HG03442 (cell line): ENCODE results near the gene CBFA2T3.
"Not testable (repeated sequence)": the region's sequence is repeated elsewhere in the genome, so short reads cannot be mapped to it uniquely, and the experiment has no call there.

Experiments used
- ATAC-seq: cut with Tn5 transposase; IDR thresholded peaks from one replicate; pipeline ENCODE4 v1.9.1; 2021; ENCODE audit warnings: mild to moderate bottlenecking, moderate library complexity; ENCODE audit not compliant: unreplicated experiment

CBFA2T3 gene

GRCh38 chr16:88977018-88977811 lies at the start of gene CBFA2T3:
Gene CBFA2T3, minus strand, starts transcription at chr16:88977207. Its CDS starts 400 bp downstream, at chr16:88976807.
- ATAC-seq: no peak

GRCh38 chr16:89026121-89026612 lies 49.2 kb upstream of the CBFA2T3 start:
- ATAC-seq: peak; percentile 61

DNA sequence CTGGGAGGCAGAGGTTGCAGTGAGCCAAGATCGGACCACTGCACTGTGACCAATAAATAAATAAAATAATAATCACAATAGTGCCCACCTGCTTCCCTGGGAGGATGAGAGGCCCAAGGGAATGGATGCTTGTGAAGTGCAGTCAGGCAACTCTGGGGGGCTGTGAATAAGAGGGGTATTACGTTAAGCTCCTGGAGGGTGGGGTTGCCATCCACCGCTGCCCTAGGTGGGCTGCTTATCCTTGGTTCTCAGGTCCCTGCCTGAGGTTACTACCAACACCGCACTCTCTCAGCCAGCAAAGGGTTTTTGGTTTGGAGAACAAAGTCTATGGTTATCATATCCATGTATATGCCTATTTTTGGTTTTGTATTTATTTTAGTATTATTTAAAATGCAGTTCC lies 48.6 kb upstream of the CBFA2T3 start:
- no peak for ATAC-seq

DNA sequence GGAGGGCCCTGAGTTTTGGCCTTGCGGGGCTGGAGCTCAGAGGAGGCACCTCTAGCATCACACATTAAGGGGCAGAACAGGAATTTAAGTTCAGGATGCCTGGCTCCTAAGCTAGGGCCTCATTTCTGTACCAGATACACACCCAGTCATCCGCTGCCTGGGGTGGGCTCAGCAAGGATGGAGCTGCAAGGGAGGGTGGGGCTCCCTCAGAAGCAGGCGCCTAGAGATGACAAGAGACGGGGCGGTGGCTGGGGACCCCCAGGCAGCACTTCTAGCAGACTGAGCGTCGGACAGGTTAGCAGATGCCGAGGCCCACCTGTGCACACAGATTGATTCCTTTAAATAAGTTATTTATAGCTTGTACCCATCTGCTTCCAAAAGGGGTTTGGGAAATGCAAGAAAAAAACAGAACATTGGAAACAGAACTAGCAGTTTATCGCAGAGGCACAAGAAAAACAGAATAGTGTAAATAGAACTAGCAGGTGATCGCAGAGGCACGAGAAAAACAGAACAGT lies 47.6 kb upstream of the CBFA2T3 start:
- ATAC-seq: no peak

- ATAC-seq: no peak
Measured at GRCh38 chr16:89023621-89024511, 46.9 kb upstream of the CBFA2T3 start.

GRCh38 chr16:89023151-89023551 lies 46.1 kb upstream of the CBFA2T3 start:
- no peak for ATAC-seq

- no peak for ATAC-seq
Measured at GRCh38 chr16:89022051-89022836, 45.2 kb upstream of the CBFA2T3 start.

DNA sequence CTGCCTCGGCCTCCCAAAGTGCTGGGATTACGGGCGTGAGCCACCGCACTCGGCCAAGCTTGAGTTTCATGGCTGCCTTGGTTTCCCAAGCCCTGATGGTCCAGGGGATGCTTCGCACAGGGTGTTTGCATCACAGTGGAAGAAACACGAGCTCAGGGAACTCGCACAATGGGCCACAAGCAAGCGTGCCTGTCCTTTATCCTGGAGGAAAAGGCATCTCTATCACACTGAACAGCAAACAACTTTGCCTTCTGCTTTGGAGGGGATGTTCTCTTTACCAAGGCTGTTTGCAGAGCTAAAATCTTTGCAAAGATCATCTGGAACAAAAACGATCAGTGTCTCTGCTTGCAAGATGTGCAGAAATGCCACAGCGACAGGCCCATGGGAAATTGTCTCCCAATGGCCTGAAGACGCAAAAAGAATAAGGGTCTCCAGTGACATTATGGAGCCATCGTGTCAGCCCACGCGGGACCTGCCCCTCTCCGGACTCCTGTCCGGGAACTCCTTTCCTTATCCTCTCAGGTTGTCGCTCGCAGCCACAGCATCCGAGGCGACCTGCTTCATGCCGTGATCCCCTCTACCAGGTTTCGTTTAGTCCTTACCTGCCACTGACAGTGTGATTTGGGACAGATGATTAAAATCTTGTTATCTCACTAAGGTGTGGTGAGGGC lies 44.1 kb upstream of the CBFA2T3 start:
- no peak for ATAC-seq

DNA sequence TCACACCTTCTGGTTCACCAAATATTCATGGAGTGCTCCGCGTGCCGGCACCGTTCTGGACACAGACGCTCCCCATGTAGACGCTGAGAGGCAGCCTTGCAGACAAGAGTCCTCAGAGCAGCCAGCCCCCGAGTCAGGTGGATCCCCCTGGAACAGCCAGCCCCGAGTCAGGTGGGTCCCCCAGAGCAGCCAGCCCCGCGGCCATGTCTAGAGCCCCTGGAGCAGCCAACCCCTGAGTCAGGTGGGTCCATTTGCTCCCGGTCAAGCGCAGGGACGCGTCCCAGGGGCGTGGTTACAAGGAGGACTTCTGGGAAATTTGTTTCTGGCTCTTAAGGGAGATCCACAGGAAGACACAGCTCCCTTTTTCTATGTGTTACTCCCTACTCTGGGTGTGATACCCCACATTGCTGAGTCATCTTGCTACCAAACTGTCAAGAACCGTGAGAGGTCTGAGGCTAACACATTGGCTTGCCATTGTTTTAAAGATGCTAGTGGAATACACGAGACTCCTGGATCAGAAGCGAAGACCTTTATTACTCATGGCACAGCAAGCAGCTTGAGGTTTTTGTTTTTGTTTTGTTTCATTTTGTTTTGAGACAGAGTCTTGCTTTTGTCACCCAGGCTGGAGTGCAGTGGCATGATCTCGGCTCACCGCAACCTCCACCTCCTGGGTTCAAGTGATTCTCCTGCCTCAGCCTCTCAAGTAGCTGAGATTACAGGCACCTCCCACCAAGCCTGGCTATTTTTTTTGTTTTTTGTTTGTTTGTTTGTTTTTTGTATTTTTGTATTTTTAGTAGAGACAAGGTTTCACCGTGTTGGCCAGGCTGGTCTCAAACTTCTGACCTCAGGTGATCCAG lies 43.3 kb upstream of the CBFA2T3 start:
- no peak for ATAC-seq

DNA sequence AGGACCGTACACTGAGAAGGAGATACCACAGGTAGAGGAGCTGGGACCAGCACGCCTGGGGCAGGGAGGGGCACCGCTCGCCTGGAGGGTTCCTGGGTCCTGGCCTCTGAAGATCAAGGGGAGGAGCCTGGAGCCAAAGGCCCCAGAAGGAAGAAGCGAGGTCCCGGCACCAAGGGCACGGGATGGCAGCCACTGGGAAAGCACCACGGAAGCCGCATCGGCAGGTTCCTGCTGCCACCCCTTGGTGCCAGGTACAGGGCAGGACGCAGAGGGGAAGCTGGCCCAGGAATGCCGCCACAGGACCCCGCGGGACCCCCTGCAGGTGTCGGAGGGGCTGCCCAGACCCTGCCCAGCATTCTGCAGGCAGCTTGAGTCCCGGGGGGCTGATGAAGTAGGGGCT lies 42.5 kb upstream of the CBFA2T3 start:
- no peak for ATAC-seq

- ATAC-seq: no peak
Measured at GRCh38 chr16:89018282-89019158, 41.5 kb upstream of the CBFA2T3 start.

DNA sequence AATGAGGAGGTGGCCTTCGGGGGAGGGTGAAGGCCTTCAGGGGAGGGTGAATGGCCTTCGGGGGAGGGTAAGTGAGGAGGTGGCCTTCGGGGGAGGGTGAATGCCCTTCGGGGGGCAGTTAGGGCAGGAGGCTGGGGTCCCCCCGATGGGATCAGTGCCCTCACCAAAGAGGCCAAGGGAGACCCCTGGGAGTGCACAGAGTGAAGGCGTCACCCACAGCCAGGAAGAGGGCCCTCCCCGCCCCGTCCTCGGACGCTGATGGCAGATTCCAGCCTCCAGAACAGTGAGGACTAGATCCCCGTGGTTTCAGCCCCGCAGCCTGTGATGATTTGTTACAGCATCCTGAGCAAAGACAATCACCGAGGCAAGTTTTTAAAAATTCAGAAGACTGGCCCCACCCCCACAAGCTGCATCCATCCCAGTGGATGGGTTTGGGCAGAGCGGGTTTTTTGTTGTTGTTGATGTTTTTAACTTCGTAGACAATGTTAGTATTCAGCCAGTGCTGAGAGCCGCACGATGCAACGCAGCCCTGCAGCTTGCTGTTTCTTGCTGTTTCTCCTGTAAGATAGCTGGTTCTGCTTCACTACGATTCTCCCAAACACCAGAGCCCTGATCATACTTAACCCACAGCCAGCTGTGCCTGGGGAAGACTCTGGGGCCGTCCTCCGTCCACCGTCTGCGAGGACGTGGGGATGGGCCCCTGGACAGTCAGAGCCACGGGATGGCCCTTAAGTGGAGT lies 40.7 kb upstream of the CBFA2T3 start:
- ATAC-seq: no peak

- not testable (repeated sequence) for ATAC-seq
Measured at GRCh38 chr16:89016561-89016960, 39.6 kb upstream of the CBFA2T3 start.

DNA sequence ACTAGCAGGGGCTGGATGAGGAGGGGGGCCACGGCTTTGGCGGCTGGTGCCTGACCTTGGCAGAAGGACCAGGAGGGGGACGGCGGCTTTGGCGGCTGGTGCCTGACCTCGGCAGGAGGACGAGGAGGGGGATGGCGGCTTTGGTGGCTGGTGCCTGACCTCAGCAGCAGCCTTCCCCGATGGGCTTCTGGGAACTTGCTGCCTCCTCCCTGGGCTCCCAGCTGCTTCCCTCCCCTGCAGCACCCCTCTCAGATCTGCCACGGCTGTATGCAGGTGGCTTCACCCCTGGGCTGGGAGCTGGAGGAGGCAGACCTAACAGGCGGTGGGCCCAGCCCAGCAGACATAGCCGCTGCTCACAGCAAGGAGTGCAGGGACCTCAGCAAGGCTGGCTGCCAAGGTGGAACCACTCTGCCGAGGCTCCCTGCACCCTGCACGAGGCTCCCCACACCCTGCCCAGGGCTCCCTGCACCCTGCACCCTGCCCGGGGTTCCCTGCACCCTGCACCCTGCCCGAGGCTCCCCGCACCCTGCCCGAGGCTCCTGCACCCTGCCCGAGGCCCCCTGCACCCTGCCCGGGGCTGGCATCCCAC lies 38.4 kb upstream of the CBFA2T3 start:
- no peak for ATAC-seq

DNA sequence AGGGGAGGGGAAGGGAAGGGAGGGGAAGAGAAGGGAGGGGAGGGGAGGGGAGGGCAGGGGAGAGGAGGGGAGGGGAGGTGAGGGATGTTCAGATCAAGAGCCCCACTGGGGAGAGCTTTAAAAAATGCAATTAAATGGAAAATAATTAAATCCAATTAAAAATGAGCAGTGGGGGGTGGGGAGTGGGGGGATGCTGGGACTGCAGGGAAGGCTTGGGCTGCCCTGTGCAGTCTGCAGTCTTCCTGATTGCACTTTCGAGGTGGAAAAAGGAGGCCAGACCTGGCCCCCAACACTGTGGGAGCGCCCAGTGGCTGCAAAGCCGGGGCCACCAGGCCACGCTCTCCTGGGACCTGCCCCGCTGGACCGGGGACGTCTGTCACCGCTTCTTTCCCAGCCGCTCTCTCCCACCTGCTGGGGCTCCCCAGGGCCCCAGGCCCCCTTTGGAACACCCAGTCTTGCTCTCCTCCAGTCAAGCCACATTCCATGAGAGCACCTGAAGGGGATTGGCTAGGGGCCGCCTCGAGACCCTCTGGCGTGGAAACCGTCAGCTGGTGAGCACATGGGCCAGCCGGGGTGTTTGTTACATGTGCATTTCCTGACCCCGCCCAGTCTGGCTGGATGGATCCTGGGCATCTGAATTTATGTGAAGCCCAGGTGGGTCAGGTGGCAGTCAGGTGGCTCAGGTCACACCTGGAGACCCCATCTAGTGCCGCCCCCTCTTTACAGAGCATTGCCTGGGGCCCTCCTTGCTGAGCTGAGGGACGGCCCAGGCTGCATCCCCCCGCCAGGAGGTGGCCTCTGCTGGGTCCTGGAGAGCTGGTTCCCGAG lies 37.6 kb upstream of the CBFA2T3 start:
- no peak for ATAC-seq

DNA sequence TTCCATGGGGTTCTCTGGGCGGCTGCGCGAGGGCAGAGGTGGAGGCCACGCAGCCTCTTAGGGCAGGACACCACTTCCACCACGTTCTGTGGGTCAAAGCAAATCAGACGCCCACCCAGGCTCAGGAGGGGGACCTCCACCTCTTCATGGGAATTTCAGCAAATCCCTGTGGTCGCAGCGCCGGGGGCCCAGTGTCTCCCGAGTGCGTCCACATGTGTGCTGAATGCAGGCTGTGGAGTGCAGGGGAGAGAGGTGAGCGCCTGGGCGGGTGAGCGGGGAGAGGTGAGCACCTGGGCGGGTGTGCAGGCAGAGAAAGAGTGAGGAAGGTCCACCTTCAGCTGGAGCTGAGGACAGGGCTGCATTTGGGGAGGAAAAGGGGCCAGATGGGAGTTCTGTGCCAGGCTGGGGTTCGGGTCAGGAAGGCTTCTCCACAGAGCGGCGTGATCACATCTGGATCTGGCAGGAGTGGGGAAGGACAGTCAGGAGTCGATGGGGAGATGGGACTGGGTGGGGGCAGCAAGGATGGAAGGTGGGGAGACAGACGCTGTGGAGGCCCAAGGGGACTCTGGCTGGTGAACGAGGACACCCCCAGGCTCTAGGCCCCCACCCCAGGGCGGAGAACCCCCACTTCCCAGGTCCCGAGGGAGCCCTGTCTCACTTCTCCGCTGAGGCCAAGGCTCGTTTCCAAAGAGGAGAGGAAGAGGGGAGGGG lies 36.8 kb upstream of the CBFA2T3 start:
- no peak for ATAC-seq
